Gastroesophageal sphincter (tissue), 3 donors: ENCODE results near the gene PDS5A.

Experiments
- CTCF ChIP-seq, 4 experiments: fragments of 200-600 bp in 2 of 4; fragments of 450-650 bp in 2 of 4; sonication (generic) in 1 of 4; IDR thresholded peaks; one replicate each; pipeline ENCODE4 v1.5.1; 2017 to 2019; ENCODE audit warnings: antibody characterized with exemption in 4 of 4, mild to moderate bottlenecking in 2 of 4, moderate library complexity in 2 of 4
- EP300 ChIP-seq: sonication (generic); formaldehyde crosslinking; IDR thresholded peaks from one replicate; pipeline ENCODE4 v1.6.1; 2017; ENCODE audit warnings: antibody characterized with exemption, mild to moderate bottlenecking
- POLR2A ChIP-seq, 2 donors: fragments of 450-650 bp; IDR thresholded peaks; one replicate each; pipeline ENCODE4 v1.6.1; 2017; ENCODE audit warnings: antibody characterized with exemption in 2 of 2, mild to moderate bottlenecking in 2 of 2, moderate library complexity in 1 of 2
- POLR2AphosphoS5 ChIP-seq: sonication (generic); formaldehyde crosslinking; IDR thresholded peaks from one replicate; pipeline ENCODE4 v1.6.1; 2017; ENCODE audit warnings: antibody characterized with exemption

- no peak for TF ChIP-seq CTCF (IDR thresholded peaks at IDR 0.05)
- TF ChIP-seq POLR2AphosphoS5: no peak
- no peak for TF ChIP-seq EP300
- no peak for TF ChIP-seq POLR2A (IDR thresholded peaks at IDR 0.05)
Observed at GRCh38 chr4:39889226-39889625, 88.5 kb downstream of the PDS5A start.
